ENCODE measurements around the gene MDH1B. TPM values are rescaled to one million over a fixed set of nuclear protein-coding genes. Genes with fewer than 3 reads are reported as not detected.

Gene MDH1B
- total and polyA plus RNA-seq, 5 donors from 2014 or later, result not detected

GRCh38 chr2:206756816-206757215 is 8.3 kb downstream of the MDH1B start:
- no peak overlapping the region for H3K27ac Mint-ChIP-seq
- peaks cover 13% of the 10 kb centered on the region for H3K27me3 Mint-ChIP-seq
- no peaks in the 10 kb centered on the region for H3K36me3 ChIP-seq (ENCODE audit: control insufficient read depth, insufficient read depth, low read length)
- peaks cover 15% of the 10 kb centered on the region for H3K27me3 ChIP-seq (ENCODE audit: control insufficient read depth, insufficient read depth, low read length)
- H3K4me1 ChIP-seq (ENCODE audit: control insufficient read depth, insufficient read depth, low read length, poor library complexity, severe bottlenecking), result no peaks in the 10 kb centered on the region
- no peak overlapping the region for H3K27ac ChIP-seq (ENCODE audit: insufficient read depth, low read length, poor library complexity, severe bottlenecking)
- peaks cover 0 to 2% (median 0%) of the 10 kb centered on the region in 7 donors for H3K9me3 Mint-ChIP-seq
- H3K4me3 Mint-ChIP-seq, result no peak overlapping the region
- H3K36me3 Mint-ChIP-seq, result no peaks in the 10 kb centered on the region
- no peak for DNase-seq
- H3K4me3 ChIP-seq (ENCODE audit: low read depth, low read length), result no peak overlapping the region
- H3K4me1 Mint-ChIP-seq, result no peaks in the 10 kb centered on the region
- H3K9me3 ChIP-seq (ENCODE audit: control insufficient read depth in 2 of 2, low read length in 2 of 2), result no peaks in the 10 kb centered on the region
- ATAC-seq (ENCODE audit: low read depth in 2 of 2), result no peak

DNA sequence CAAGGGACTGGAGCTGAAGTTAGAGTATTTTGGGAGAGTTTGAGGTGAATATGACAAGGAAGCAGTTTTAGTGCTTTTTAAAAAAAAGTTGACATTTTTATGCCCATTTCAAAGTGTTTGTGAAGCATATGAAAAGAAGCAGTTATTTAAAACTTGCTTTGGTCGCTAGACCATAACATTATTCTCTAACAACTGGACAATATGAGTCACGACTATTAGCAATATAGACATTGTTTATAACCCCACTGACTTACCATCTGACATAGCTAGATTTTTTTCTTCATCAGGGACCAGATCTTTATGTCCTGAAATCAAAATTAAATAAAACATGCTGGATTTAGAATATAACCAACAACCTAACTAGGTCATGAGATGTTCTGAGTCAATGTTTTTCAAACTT is 24.3 kb downstream of the MDH1B start:
- H3K27me3 Mint-ChIP-seq, result peaks cover 10% of the 10 kb centered on the region
- no peak overlapping the region for H3K27ac Mint-ChIP-seq
- no peaks in the 10 kb centered on the region for H3K4me1 Mint-ChIP-seq
- H3K9me3 Mint-ChIP-seq, result peaks cover 0 to 1% (median 0%) of the 10 kb centered on the region in 7 donors
- no peak overlapping the region for H3K4me3 Mint-ChIP-seq
- no peak for DNase-seq
- no peak for ATAC-seq (ENCODE audit: low read depth in 2 of 2)
- Histone ChIP-seq H3K27ac (ENCODE audit: insufficient read depth, low read length, poor library complexity, severe bottlenecking) (no peak overlapping the region), H3K9me3 (ENCODE audit: control insufficient read depth in 2 of 2, low read length in 2 of 2) (no peaks in the 10 kb centered on the region), H3K36me3 (ENCODE audit: control insufficient read depth, insufficient read depth, low read length) (no peaks in the 10 kb centered on the region), H3K4me1 (ENCODE audit: control insufficient read depth, insufficient read depth, low read length, poor library complexity, severe bottlenecking) (no peaks in the 10 kb centered on the region), H3K4me3 (ENCODE audit: low read depth, low read length) (no peak overlapping the region), H3K27me3 (ENCODE audit: control insufficient read depth, insufficient read depth, low read length) (no peaks in the 10 kb centered on the region)
- H3K36me3 Mint-ChIP-seq, result no peaks in the 10 kb centered on the region

DNA sequence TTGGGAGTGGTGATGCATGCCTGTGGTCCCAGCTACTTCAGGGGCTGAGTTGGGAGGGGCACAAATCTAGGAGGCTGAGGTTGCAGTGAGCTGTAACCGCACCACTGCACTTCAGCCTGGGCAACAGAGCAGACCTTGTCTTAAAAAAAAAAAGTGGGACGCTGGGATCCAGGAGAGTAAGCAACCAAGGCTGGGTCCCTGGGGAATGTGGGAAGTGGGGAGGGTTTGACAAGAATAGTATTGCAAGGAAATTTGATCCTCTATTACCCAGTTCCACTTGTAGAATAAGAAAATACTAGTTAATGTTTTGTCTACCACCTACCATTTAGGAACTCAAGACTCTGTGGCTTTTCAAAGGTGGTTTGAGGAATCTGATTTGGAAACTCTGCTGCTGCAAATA is 25.9 kb downstream of the MDH1B start:
- no peak for ATAC-seq (ENCODE audit: low read depth in 2 of 2)
- Mint-ChIP-seq H3K9me3 (peaks cover 0 to 1% (median 0%) of the 10 kb centered on the region in 7 donors), H3K4me3 (no peak overlapping the region), H3K27me3 (peaks cover 10% of the 10 kb centered on the region), H3K36me3 (no peaks in the 10 kb centered on the region), H3K27ac (no peak overlapping the region), H3K4me1 (no peaks in the 10 kb centered on the region)
- DNase-seq, result no peak
- Histone ChIP-seq H3K27me3 (ENCODE audit: control insufficient read depth, insufficient read depth, low read length) (peaks cover 2% of the 10 kb centered on the region), H3K4me3 (ENCODE audit: low read depth, low read length) (no peak overlapping the region), H3K4me1 (ENCODE audit: control insufficient read depth, insufficient read depth, low read length, poor library complexity, severe bottlenecking) (no peaks in the 10 kb centered on the region), H3K36me3 (ENCODE audit: control insufficient read depth, insufficient read depth, low read length) (no peaks in the 10 kb centered on the region), H3K27ac (ENCODE audit: insufficient read depth, low read length, poor library complexity, severe bottlenecking) (no peak overlapping the region), H3K9me3 (ENCODE audit: control insufficient read depth in 2 of 2, low read length in 2 of 2) (no peaks in the 10 kb centered on the region)

DNA sequence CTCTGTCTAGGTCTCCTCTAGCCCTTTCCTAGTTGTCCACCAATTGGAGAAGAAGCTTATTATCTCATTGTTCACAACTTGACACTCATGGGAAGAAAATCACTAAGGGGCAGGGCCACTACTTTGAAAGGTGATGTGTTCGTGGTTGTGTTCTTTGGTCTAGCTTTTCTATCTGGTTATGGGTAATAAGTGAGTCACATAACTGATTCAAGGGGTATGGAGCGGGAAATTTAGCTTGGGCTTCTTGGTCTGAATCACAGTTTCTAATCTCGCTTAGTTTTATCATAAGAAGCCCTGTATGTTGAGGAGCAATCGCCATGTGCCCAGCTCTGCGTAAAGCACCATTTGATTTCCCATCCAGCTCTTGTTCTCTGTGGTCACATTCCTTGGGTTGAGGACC is 28.2 kb downstream of the MDH1B start:
- Mint-ChIP-seq H3K27me3 (peaks cover 12% of the 10 kb centered on the region), H3K4me1 (no peaks in the 10 kb centered on the region), H3K36me3 (no peaks in the 10 kb centered on the region), H3K4me3 (no peak overlapping the region), H3K9me3 (peaks cover 0 to 4% (median 0%) of the 10 kb centered on the region in 7 donors), H3K27ac (no peak overlapping the region)
- ATAC-seq (ENCODE audit: low read depth in 2 of 2) (no peak), DNase-seq (no peak)
- Histone ChIP-seq H3K4me1 (ENCODE audit: control insufficient read depth, insufficient read depth, low read length, poor library complexity, severe bottlenecking) (no peaks in the 10 kb centered on the region), H3K27ac (ENCODE audit: insufficient read depth, low read length, poor library complexity, severe bottlenecking) (no peak overlapping the region), H3K4me3 (ENCODE audit: low read depth, low read length) (no peak overlapping the region), H3K9me3 (ENCODE audit: control insufficient read depth in 2 of 2, low read length in 2 of 2) (no peaks in the 10 kb centered on the region), H3K27me3 (ENCODE audit: control insufficient read depth, insufficient read depth, low read length) (peaks cover 4% of the 10 kb centered on the region), H3K36me3 (ENCODE audit: control insufficient read depth, insufficient read depth, low read length) (no peaks in the 10 kb centered on the region)

DNA sequence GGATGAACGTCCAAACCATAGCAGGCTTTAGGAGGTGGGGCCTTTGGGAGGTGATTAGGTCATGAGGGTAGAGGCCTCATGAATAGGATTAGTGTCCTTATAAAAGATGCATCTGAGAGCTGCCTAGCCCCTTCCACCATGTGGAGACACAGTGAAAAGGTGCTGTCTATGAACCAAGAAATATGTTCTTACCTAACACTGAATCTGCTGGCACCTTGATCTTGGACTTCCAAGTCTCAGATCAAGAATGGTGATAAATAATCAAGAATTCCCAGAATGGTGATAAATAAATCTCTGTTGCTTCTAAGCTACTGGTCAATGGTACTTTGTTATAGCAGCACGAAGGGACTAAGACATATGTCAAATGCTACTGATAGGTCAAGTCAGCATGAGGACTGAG is 31.8 kb downstream of the MDH1B start:
- no peaks in the 10 kb centered on the region for H3K36me3 ChIP-seq (ENCODE audit: control insufficient read depth, insufficient read depth, low read length)
- Mint-ChIP-seq H3K27me3 (peaks cover 20% of the 10 kb centered on the region), H3K4me1 (no peaks in the 10 kb centered on the region), H3K9me3 (peaks cover 0 to 4% (median 1%) of the 10 kb centered on the region in 7 donors), H3K4me3 (no peak overlapping the region), H3K27ac (no peak overlapping the region), H3K36me3 (no peaks in the 10 kb centered on the region)
- DNase-seq, result no peak
- ATAC-seq (ENCODE audit: low read depth in 2 of 2), result no peak
- H3K9me3 ChIP-seq (ENCODE audit: control insufficient read depth in 2 of 2, low read length in 2 of 2), result no peaks in the 10 kb centered on the region
- no peak overlapping the region for H3K27ac ChIP-seq (ENCODE audit: insufficient read depth, low read length, poor library complexity, severe bottlenecking)
- no peak overlapping the region for H3K4me3 ChIP-seq (ENCODE audit: low read depth, low read length)
- no peaks in the 10 kb centered on the region for H3K4me1 ChIP-seq (ENCODE audit: control insufficient read depth, insufficient read depth, low read length, poor library complexity, severe bottlenecking)
- H3K27me3 ChIP-seq (ENCODE audit: control insufficient read depth, insufficient read depth, low read length), result peaks cover 4% of the 10 kb centered on the region

DNA sequence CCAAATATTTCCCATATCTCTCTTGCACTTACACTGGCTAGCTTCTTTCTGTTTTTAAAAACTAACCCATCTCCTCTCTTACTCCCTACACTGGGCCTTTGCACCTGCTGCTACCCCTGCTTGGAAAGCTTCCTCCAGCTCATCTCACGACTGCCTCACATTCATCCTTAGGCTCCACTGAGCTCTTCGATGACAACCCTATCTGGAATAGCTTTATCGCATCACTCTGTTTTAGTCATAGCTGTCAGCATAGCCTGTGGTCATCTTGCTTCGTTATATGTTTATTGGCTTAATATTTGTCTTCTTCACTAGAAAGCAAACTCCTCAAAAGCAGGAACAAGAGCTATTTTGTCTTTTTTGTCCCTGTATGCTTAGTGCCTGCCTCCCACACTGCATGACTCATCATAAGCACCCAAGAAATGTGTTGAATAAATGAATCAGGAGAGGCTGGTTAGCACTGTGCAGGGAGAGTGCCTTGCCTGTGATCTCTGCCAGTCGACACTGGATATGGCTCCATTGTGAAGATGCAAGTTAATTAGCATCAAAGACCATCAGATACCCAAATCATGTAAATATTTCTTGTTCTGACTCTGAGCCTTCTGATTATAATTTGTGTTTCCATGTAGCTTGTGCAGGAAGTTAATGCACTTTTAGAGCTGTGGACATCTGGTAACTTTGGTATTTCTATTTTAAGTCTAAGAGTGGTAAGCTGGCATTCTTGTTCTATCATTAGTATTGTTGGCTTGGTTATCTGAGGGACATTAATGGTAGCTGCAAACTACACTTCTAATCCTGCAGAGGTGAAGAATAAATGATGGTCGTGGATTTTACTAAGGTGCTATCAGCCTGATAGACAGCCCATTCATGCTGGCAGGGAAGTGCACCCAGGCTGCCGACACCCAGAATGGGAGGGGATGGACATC is 36.6 kb downstream of the MDH1B start:
- peaks cover 16% of the 10 kb centered on the region for H3K27me3 Mint-ChIP-seq
- no peak overlapping the region for H3K27ac Mint-ChIP-seq
- H3K4me1 Mint-ChIP-seq, result no peaks in the 10 kb centered on the region
- H3K4me3 ChIP-seq (ENCODE audit: low read depth, low read length), result no peak overlapping the region
- H3K27ac ChIP-seq (ENCODE audit: insufficient read depth, low read length, poor library complexity, severe bottlenecking), result no peak overlapping the region
- peaks cover 0 to 6% (median 1%) of the 10 kb centered on the region in 7 donors for H3K9me3 Mint-ChIP-seq
- H3K9me3 ChIP-seq (ENCODE audit: control insufficient read depth in 2 of 2, low read length in 2 of 2), result no peaks in the 10 kb centered on the region
- H3K36me3 ChIP-seq (ENCODE audit: control insufficient read depth, insufficient read depth, low read length), result no peaks in the 10 kb centered on the region
- H3K4me3 Mint-ChIP-seq, result no peak overlapping the region
- H3K27me3 ChIP-seq (ENCODE audit: control insufficient read depth, insufficient read depth, low read length), result peaks cover 4% of the 10 kb centered on the region
- H3K4me1 ChIP-seq (ENCODE audit: control insufficient read depth, insufficient read depth, low read length, poor library complexity, severe bottlenecking), result no peaks in the 10 kb centered on the region
- no peak for DNase-seq
- H3K36me3 Mint-ChIP-seq, result no peaks in the 10 kb centered on the region
- no peak for ATAC-seq (ENCODE audit: low read depth in 2 of 2)

DNA sequence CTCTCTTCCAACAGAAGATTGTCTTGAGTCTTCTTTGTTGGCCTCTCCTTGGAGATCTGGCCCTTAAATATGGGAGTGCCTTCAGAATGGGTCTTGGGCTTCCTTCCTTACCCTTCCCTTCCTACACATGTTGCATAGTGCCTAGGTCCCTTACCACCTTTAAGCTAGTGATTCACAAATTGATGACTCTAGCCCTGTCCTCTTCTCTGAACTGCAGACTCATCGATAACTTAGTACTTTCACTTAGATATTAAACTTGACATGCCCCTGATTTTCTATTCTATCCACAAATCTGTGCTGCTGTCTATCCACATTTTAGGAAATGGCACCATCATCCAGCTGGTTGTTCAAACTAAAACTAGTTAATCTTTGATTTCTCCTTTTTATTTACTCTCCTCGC is 37.8 kb downstream of the MDH1B start:
- ATAC-seq (ENCODE audit: low read depth in 2 of 2), result no peak
- no peak overlapping the region for H3K27ac ChIP-seq (ENCODE audit: insufficient read depth, low read length, poor library complexity, severe bottlenecking)
- H3K27me3 Mint-ChIP-seq, result peaks cover 13% of the 10 kb centered on the region
- H3K4me1 ChIP-seq (ENCODE audit: control insufficient read depth, insufficient read depth, low read length, poor library complexity, severe bottlenecking), result no peaks in the 10 kb centered on the region
- H3K4me3 Mint-ChIP-seq, result no peak overlapping the region
- H3K27ac Mint-ChIP-seq, result no peak overlapping the region
- no peaks in the 10 kb centered on the region for H3K36me3 Mint-ChIP-seq
- no peak for DNase-seq
- no peaks in the 10 kb centered on the region for H3K36me3 ChIP-seq (ENCODE audit: control insufficient read depth, insufficient read depth, low read length)
- H3K4me1 Mint-ChIP-seq, result no peaks in the 10 kb centered on the region
- H3K27me3 ChIP-seq (ENCODE audit: control insufficient read depth, insufficient read depth, low read length), result peaks cover 2% of the 10 kb centered on the region
- H3K9me3 ChIP-seq (ENCODE audit: control insufficient read depth in 2 of 2, low read length in 2 of 2), result no peaks in the 10 kb centered on the region
- H3K9me3 Mint-ChIP-seq, result peaks cover 0 to 4% (median 1%) of the 10 kb centered on the region in 7 donors
- H3K4me3 ChIP-seq (ENCODE audit: low read depth, low read length), result no peak overlapping the region

- no peak overlapping the region for H3K27ac ChIP-seq (ENCODE audit: insufficient read depth, low read length, poor library complexity, severe bottlenecking)
- no peak overlapping the region for H3K27ac Mint-ChIP-seq
- H3K27me3 ChIP-seq (ENCODE audit: control insufficient read depth, insufficient read depth, low read length), result peaks cover 2% of the 10 kb centered on the region
- no peaks in the 10 kb centered on the region for H3K4me1 Mint-ChIP-seq
- no peaks in the 10 kb centered on the region for H3K36me3 ChIP-seq (ENCODE audit: control insufficient read depth, insufficient read depth, low read length)
- no peaks in the 10 kb centered on the region for H3K36me3 Mint-ChIP-seq
- peaks cover 0 to 9% (median 2%) of the 10 kb centered on the region in 7 donors for H3K9me3 Mint-ChIP-seq
- H3K4me3 Mint-ChIP-seq, result no peak overlapping the region
- no peaks in the 10 kb centered on the region for H3K4me1 ChIP-seq (ENCODE audit: control insufficient read depth, insufficient read depth, low read length, poor library complexity, severe bottlenecking)
- DNase-seq, result no peak
- H3K27me3 Mint-ChIP-seq, result peaks cover under 1% of the 10 kb centered on the region
- no peaks in the 10 kb centered on the region for H3K9me3 ChIP-seq (ENCODE audit: control insufficient read depth in 2 of 2, low read length in 2 of 2)
- ATAC-seq (ENCODE audit: low read depth in 2 of 2), result no peak
- no peak overlapping the region for H3K4me3 ChIP-seq (ENCODE audit: low read depth, low read length)
Observed at GRCh38 chr2:206723288-206723687, 41.8 kb downstream of the MDH1B start.

Data from CD4-positive, CD25-positive, alpha-beta regulatory T cell (primary cell).